Stimulated activated CD8-positive, alpha-beta memory T cell treated with anti-CD3 and anti-CD28 coated beads, Interleukin-7, amount 100 ng/mL, for 48 hours (primary cell): ENCODE measurements around the gene GLIPR1.
"Not testable (repeated sequence)": the region's sequence is repeated elsewhere in the genome, so short reads cannot be mapped to it uniquely, and the experiment has no call there.

Source experiments
- DNase-seq, 2 donors: peaks; one replicate each; pipeline ENCODE4 v3.0.0-alpha.2; 2020; ENCODE audit warnings: low read depth in 1 of 2; ENCODE audit errors: extremely low read depth in 1 of 2

The GLIPR1 gene

GRCh38 chr12:75471902-75472890, 8.4 kb upstream of the GLIPR1 start:
- no peak for DNase-seq

GRCh38 chr12:75474116-75474515, 6.4 kb upstream of the GLIPR1 start:
- no peak for DNase-seq

- DNase-seq = peak in 1 of 2 donors; percentile 57
Measured at GRCh38 chr12:75476071-75476470, 4.5 kb upstream of the GLIPR1 start.

GRCh38 chr12:75477137-75477536, 3.4 kb upstream of the GLIPR1 start:
- DNase-seq = no peak

- DNase-seq = peak in 1 of 2 donors; percentile 39
Measured at GRCh38 chr12:75478116-75478794, 2.3 kb upstream of the GLIPR1 start.

- DNase-seq = no peak
Measured at GRCh38 chr12:75479963-75480461, 543 bp upstream of the GLIPR1 start.

- no peak for DNase-seq
Measured at GRCh38 chr12:75481013-75481705, 604 bp downstream of the GLIPR1 start.

- DNase-seq = no peak
Measured at GRCh38 chr12:75481774-75482173, 1.2 kb downstream of the GLIPR1 start.

- no peak for DNase-seq
Measured at GRCh38 chr12:75482646-75483045, 2.1 kb downstream of the GLIPR1 start.

GRCh38 chr12:75483431-75483830, 2.9 kb downstream of the GLIPR1 start:
- no peak for DNase-seq

- DNase-seq = not testable (repeated sequence)
Measured at GRCh38 chr12:75484450-75484849, 3.9 kb downstream of the GLIPR1 start.

GRCh38 chr12:75487308-75487707, 6.8 kb downstream of the GLIPR1 start:
- DNase-seq = no peak

- DNase-seq = no peak
Measured at GRCh38 chr12:75488553-75488952, 8.0 kb downstream of the GLIPR1 start.

GRCh38 chr12:75489187-75489586, 8.6 kb downstream of the GLIPR1 start:
- no peak for DNase-seq

- peak in 1 of 2 donors; percentile 20 for DNase-seq
Measured at GRCh38 chr12:75489613-75490210, 9.2 kb downstream of the GLIPR1 start.

GRCh38 chr12:75491169-75491568, 10.6 kb downstream of the GLIPR1 start:
- DNase-seq = no peak

GRCh38 chr12:75503459-75503858, 22.9 kb downstream of the GLIPR1 start:
- DNase-seq = no peak

GRCh38 chr12:75503866-75504265, 23.3 kb downstream of the GLIPR1 start:
- no peak for DNase-seq

- no peak for DNase-seq
Measured at GRCh38 chr12:75505706-75506312, 25.3 kb downstream of the GLIPR1 start.

GRCh38 chr12:75507086-75507485, 26.5 kb downstream of the GLIPR1 start:
- DNase-seq = no peak
